Measurements from ENCODE around the gene SKI.

Gene SKI
- 29.2 to 116 reads per million in 2 experiments for total RNA-seq

DNA sequence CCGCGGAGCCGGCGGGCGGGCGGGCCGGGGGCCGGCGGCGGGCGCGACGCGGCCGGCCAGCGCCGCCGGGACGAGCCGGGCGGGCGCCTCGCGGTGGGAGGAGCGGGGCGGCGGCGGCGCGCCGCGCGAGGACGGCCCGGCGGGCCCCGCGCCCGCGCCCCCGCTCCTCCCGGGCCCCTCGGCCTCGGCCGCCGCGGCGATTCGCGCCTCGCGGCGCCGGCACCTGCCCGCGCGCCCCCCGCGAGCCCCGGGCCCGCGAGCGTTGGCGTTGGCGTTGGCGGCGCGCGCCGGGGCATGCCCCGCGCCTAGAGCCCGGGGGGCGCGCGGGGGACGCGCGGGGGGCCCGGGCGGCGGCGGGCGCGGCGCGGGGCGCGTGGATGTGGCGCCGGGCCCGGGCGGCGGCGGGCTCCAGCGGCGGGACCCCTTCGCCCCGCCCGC lies at the start of gene SKI:
Gene SKI (plus strand): TSS at position 163 of the 438 bp plus-strand sequence. CDS start 448 bp downstream, outside the sequence.
- DNase-seq (ENCODE audit: low read depth), result no peak

DNA sequence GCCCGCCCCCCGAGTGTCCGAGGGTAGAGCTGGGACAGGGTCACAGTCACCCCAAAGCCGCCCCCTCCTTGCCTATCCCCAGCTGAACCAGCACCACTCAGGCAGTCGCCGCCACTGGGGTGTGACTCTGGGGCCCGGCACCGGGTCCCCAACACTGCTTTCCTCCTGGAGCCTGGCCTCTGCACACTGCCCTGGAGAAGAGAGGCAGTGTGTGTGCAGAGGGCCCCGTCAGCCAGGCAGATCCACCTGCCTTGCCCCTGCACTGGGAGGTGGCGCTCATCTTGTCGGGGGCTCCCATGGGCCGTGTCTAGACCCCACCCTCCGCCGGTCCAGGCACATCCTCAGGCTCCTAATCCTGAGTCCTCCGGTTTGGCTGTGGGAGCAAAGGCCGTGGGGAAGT lies 49.2 kb upstream of the SKI start:
- no peak for DNase-seq (ENCODE audit: low read depth)

DNA sequence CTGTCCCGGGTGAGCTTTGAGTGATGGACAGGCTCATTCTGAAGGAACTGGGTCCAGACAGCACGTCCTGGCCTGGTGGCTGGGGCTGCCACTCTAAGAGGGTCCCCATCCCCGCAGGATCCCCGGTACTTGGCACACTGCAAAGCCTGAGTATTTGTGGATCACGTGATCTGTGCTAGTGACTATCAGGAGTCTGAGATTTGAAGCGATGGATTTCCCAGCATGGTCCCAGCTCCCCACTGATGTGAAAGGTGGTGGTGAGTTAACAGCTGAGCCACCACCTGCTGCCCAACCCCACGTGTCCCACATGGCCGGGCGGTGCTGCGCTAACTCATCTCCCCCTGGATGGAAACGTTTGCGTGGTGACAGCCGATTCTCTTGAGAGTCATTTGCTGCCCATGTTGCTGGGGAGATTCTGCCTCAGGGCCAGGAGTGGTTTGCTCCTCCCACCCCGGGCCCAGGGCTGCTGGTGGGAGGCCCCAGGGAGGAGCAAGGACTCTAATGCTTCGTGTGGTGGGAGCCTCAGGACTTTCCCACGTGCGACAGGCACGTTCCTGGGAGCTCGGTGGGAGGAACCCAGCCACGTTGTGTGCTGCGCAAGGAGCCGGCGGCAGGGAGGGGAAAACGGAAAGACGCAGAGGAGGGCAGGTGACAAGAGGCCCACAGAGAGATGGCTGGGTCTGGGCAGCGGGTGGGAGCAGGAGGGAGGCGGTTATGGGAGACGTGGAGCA lies 48.7 kb upstream of the SKI start:
- no peak for DNase-seq (ENCODE audit: low read depth)

DNA sequence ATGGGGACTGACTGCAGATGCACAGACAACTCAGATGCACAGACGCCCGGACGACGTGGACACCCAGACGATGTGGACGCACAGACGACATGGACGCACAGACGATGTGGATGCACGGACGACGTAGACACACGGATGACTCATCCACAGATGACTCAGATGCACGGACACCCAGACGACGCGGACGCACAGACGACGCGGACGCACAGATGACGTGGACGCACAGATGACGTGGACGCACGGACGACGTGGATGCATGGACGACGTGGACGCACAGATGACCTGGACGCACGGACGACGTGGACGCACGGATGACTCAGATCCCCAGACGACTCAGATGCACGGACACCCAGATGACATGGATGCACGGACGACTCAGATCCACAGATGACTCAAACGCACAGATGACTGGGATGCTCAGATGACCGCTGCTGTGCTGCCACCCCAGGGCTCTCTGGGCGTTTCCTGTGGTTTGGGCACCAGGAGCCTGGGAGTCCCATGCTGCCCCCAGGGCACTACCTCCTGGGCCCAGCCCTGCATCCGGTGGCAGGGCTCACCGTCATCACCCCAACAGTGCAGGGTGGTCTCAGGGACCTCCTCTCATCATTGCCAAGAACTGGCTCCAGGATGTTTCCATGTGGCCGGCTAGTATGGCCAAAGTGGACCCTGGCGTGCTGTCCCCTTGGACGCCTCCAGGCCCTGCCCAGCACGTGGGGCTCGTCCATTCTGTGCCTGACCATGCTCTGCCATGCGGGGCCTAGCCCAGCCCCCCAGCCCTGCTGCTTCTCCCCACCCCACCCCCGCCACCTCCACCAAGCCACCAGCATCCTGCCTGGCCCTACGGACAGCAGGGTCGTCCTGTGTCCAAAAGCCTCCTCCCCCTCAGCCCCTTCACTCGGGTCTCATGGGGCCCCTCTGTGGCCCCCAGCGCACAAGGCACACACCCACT lies 47.5 kb upstream of the SKI start:
- no peak for DNase-seq (ENCODE audit: low read depth)

DNA sequence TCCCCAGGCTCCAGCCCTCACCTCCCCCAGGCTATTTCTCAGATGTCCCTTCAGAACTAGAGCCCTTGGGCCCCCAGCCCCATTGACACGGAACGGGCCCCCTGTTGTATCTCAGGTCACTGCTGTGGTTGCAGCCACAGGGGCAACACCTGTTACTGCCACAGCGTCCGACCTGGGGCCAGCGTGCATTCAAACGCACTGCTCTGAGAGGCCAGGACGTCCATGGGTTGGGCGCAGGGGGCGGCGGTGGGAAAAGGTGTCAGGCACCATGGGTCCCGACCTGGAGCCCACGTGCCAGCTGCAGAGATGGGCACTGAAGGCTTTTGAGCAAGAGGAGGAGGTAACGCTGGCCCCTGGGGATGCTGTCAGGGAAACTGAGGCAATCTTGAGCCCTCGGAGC lies 46.8 kb upstream of the SKI start:
- DNase-seq (ENCODE audit: low read depth), result no peak

DNA sequence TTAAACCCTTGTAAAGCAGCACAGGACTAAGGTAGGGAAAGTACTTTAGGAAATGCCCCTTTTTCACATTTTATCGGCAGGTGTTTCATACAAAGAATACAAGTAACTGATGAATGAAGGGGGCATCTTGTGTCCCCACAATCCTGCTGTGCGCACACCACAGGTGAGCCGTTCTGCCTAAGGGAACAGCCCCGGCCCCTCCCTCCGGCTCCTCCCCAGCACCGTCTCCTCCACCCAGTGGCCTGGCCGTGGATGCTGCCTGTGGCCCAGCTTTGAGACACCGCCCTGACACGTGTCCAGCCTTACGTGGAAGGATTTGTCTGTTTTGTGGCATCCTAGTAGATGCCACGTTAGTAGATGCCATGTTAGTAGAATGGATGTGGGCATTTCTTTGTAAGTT lies 46.4 kb upstream of the SKI start:
- DNase-seq (ENCODE audit: low read depth), result no peak

DNA sequence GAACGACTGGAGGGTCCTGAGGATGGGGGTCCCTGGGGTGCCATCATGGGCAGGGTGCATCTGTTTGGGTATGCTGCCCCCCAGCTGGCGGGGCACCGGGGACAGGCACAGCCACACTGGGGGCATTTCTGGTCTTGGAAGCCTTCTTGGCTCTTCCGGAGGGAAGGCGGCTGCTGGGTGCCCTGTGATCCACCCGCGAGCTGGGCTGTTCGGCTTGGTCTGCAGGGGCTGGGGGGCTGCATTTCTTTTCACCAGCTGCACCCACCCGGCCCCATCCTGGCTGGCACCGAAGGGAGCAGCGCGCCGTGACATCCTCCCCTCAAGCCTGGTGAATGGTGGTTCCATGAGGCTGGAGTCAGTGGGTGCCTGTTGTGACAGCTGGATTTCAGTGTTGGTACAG lies 45.7 kb upstream of the SKI start:
- no peak for DNase-seq (ENCODE audit: low read depth)

DNA sequence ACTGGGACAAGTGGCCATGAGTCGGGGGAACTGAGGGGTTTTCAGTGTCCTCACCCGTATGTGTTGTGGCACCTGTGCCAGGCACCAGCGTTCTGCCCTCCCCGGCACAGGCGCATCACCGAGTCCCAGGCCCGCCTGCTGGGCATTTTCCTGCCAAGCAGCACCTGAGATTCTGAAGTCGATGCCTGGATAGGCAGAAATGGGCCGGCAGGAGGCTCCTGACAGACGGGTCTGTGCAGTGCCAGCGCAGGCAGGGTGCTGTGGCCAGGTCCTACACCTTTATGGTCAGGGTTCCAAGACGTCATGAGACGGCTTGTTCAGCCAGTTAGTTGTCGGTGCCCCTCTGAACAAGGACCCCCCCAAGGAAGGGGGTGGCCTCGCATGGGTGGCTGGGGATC lies 44.2 kb upstream of the SKI start:
- DNase-seq (ENCODE audit: low read depth), result no peak

DNA sequence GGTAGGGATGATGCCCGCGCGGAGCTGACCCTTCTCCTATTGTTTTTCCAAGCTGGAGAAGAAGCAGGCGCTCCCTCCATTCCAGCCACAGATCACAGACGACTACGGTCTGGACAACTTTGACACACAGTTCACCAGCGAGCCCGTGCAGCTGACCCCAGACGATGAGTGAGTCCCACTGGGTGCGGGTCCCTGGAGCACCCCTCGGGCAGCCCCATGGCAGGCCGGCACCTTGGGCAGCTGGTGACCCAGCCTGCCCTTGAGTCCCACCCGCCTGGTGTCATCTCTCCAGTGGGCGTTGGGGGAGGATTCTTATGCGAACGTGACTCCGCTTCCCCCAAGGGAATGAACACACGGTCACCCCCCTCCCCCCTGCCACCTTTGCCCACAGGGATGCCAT lies 43.6 kb upstream of the SKI start:
- no peak for DNase-seq (ENCODE audit: low read depth)

DNA sequence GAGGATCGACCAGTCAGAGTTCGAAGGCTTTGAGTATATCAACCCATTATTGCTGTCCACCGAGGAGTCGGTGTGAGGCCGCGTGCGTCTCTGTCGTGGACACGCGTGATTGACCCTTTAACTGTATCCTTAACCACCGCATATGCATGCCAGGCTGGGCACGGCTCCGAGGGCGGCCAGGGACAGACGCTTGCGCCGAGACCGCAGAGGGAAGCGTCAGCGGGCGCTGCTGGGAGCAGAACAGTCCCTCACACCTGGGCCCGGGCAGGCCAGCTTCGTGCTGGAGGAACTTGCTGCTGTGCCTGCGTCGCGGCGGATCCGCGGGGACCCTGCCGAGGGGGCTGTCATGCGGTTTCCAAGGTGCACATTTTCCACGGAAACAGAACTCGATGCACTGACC lies 43.2 kb upstream of the SKI start:
- no peak for DNase-seq (ENCODE audit: low read depth)

DNA sequence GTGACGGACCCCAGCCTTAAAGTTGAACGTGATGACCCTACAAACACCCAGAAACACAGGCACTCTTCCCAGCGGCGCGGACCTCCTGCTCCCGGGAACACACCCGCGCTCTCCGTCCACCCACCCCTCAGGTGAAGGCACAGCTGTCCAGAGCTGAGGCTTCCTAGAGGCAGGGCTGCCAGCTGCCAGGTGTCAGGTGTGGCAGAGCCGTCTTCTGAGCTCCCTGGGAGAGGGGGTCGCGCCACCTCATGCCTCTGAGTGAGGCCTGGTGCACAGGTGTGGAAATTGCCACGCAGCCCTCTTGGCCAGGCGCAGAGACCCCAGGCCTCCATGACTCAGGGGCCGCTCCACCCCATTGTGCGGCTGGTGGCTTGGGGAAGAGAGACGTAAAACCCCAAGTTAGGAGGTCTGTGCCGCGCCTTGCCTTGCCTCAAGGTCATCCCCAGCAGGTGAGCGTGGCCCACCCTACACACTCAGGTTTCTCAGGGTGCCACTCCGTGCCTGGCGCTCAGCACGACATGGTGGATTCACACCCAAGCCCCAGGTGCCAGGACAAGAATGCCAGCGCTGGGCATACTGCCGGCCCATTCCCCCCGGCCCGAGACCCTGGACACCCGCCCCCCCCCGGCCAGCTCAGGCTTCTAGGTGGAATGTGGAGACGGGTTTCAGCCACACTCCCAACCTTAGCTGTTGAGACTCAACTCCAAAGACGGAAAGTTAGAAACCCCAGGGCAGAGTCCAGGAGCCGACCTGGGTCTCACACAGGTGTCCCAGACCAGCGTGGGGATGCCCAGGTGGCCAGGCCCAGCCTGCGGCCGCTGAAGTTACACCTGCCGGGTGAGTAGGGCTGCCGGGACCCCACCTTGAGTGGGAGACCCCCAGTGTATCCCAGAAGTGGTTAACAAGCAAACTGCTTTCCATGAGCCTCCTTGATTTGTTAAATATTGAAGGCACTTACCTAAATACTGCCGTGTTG lies 42.0 kb upstream of the SKI start:
- no peak for DNase-seq (ENCODE audit: low read depth)

DNA sequence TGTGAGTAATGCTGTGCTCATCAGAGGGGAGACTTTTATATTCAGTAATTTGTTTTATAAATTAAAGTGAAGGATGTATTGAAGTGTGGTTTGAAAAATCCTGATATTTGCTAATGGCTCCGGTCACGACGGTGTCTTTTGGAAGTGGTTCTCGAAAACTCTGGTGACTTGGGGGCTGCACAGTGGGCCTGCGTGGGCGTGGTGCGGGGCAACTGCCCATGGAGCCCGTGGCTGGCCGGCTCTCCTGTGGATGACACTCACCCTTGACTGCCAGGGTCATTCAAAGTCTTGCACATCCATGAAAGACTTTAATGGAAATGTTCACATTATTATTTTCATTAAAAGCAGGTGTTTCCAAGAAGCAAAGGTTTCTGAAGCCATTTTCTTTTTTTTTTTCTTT lies 41.2 kb upstream of the SKI start:
- DNase-seq (ENCODE audit: low read depth), result no peak

DNA sequence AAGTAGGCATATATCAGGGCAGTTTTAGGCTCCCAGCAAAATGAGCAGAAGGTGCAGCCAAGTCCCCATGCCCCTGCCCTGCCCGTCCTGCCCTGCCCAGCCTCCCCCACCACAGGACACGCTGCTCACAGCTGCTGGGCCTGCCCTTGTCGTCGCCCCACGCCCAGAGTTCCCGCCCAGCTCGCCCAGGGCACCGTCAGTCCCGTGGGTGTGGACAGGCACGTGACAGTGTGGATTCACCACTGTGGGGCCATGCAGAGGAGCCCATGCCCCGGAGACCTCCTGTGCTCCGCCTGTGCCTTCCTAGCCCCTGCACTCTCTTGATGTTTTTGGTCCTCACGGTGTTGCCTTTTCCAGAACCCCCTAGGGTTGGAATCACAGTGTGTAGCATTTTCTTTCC lies 40.5 kb upstream of the SKI start:
- DNase-seq (ENCODE audit: low read depth), result no peak

DNA sequence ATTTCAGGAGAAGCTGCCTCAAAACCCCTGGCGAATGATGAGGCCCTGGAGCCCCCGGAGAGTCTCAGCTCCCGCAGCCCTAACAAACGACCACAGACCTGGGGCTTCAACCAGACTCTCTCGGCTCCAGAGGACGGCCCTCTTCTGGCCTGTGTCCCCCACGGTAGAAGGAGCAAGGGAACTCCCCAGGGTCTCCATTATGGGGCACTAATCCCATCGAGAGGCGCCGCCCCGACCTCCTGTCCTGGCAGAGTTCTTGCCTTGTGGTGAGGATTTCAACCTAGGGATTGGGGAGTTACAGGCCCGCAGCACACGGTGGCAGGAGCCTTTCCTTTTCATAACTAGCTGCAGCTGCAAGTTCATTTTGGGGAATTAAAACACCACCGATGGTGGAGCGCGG lies 39.8 kb upstream of the SKI start:
- no peak for DNase-seq (ENCODE audit: low read depth)

DNA sequence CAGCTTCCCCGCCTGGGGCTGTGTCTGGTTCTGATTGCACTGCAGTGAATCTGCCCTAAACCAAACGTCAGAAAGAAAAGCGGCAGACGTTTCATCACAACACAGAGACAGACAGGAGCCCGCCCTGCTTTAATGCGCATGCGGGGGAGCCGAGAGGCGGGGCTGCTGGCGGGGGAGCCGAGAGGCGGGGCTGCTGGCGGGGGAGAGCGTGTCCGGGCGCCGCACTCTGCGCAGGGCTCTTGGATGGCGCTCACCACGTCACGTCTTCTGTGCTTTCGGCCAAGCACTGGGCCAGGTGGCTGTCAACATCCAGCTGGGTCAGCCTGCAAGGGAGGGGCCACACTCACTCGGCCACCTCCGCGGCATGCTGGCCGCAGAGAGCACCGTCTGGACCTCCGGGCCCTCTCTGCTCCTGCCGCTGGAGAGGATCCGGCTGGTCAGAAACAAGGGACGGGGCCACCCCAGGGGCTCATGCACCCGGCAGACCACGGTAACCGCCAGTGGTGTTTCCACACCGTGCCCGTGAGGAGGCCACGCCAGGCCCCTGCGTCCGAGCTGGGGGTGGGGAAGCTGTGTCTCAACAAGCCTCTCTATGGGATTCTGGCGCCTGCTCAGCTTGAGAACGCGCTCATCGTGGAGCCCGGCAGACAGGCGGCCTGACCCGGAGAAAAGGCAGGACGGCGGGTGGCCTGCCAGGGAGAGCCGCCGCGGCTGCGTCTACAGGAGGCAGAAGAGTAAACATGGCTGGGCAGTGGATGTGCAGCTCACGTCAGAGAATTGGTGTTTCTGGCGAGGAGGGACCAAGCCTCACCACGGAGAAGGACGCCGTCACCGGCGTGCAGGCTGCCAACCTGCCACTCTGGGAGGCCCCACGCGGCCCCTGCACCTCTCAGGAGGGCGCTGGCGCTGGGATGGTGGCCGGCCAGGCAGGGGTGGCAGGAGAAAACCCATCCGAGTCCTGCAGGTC lies 38.4 kb upstream of the SKI start:
- peak; percentile 88 for DNase-seq (ENCODE audit: low read depth)

DNA sequence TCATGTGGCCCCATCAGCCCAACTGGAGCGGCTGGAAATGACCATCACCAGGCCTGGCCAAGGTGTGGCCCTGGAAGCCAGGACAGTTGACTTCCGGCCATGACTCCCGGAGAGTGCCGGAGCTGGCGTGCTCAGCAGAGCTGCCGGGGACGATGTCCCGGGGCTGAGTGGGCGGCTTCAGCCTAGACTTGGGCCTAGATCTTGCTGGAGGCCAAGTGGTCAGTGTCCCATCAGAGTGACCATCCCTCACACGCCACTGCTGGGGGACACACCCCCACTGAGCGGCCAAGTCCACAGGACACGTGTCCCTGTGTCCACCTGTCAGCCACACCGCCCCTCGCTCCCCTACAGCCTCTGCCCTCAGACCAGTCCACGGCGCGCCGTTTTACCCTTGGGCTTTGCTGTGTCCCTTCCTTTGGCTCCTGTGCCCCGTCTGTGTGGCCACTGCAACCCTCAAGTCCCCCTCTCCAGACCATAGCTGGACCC lies 37.6 kb upstream of the SKI start:
- DNase-seq (ENCODE audit: low read depth), result no peak

DNA sequence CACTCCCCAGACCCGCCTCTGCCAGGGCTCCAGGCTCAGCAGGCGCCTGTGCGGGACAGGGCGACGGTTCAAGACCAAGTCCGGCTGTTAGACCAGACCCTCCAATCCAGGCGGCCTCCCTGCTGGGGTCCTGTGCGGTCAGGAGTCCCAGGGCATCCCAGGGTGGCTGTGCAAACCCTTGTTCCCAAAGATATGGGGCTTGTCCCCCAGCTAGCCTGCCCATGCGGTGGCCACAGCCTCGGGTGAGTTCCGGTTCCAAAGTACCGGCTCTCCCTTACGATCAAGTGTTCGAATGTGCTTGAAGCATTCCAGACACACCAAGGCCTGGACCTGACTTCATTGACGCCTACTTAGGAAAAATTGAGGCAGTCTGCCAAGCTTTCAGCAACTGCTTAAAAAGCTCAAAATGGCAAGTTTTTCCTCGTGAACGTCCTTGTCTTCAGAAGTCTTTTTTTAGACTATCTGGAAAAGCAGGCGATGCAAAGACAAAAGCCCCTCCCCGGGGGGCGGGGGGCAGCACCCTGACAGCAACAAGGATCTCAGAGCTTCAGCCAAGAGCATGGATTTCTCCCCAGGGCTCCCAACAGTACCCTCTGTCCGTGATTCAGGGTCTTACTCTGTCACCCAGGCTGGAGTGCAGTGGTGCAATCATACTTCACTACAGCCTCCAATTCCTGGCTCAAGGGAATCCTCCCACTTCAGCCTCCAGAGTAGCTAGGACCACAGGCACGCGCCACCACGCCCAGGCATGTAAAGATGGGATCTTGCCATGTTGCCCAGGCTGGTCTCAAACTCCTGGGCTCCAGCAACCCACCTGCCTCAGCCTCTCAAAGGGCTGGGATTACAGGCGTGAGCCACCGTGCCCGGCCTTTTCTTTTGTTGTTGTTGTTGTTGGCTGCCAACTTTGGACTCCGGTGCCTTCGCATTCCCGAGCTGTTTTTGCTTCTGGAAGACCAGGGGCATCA lies 35.8 kb upstream of the SKI start:
- no peak for DNase-seq (ENCODE audit: low read depth)

DNA sequence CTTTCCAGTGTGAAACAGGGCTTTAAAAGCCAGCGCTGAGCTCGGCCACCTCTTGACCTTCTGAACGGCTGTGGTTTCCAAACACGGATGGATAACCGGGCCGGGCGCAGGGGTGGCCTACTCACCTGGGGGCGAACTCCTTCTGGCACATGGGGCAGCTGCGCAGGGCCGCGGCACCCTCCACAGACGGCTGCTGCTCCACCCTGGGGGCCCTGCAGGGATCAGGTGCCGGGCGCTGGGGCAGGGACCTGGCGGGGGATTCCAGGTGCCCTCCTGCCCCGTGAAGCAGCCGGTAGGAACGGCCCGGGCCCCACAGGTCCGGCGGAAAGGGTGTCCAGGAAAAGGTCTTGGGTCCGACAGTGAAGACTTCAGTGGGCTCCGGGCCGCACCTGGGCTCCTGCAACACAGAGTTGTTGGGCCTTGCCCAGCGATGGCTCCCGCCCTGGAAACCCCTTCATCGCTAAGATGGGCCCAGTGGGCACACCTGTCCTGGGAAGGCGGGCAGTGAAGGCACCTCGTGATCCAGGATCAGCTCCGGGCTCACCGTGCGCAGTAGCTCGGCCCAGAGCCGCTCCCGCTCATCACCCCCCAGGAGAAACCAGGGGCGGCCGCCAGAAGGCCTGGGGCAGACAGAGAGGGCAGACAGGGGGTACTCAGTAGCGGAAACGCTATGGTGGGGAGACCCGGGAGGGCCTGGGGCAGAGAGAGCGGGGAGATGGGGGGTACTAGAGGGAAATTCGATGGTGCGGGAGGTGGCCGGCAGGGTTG lies 34.4 kb upstream of the SKI start:
- no peak for DNase-seq (ENCODE audit: low read depth)

Data from T follicular helper cell (primary cell).